K562 (cell line): ENCODE measurements around the gene PNKD. TPM values are rescaled to one million over a fixed set of nuclear protein-coding genes. Genes with fewer than 3 reads are reported as not detected.

ENCODE experiments used
- ATAC-seq: fragments of 200-7000 bp; cut with Tn5 transposase; 3 replicates; pipeline ENCODE4 v1.9.1; 2020; ENCODE audit warnings: moderate library complexity
- BruUV-seq: library from RNA; stranded (reverse); fragments of 400-500 nt; replicated peaks from 2 replicates; lab custom pipeline; 2021; lab: Mats Ljungman, UMichigan
- CTCF ChIA-PET: fragments of 300-600 bp; formaldehyde crosslinking; extraction: SDS; loops from one replicate; lab custom pipeline; 2021; ENCODE audit warnings: low intra/inter-chr PET ratio; lab: Yijun Ruan, JAX
- POLR2A ChIA-PET: fragments of 300-600, 350-650 bp; sonication (Branson Sonifier 250); formaldehyde crosslinking; extraction: SDS; loops from one replicate; lab custom pipeline; 2021; ENCODE audit warnings: antibody characterized with exemption, inconsistent platforms; lab: Yijun Ruan, JAX
- DNase-seq, 4 experiments: peaks; one replicate each; pipeline versions ENCODE4 v3.0.0 to v3.0.0-alpha.2; 2011 to 2018; ENCODE audit warnings: low spot score in 3 of 4, mixed read lengths in 3 of 4; ENCODE audit errors: extremely low read depth in 1 of 4
- FAIRE-seq: peaks from 2 replicates; lab custom pipeline; 2011; peaks lifted over from hg19 to GRCh38; lab: Jason Lieb, UNC
- H2AFZ ChIP-seq: 2 replicates; pipeline ENCODE4 v1.6.0; 2011; ENCODE audit warnings: low read depth, low read length, control low read depth, inconsistent platforms
- H3K27ac ChIP-seq: fragments of 200-600 bp; 3 replicates; pipeline ENCODE4 v1.8.0; 2011; ENCODE audit warnings: low read depth, mild to moderate bottlenecking, control low read depth, inconsistent platforms, low read length, moderate library complexity, mixed read lengths; ENCODE audit errors: extremely low read depth
- H3K27me3 ChIP-seq, 2 experiments: fragments of 300-600 bp in 1 of 2; 2 replicates in 1 of 2; 3 replicates in 1 of 2; pipeline versions ENCODE4 v1.6.0 to v1.8.0; 2011; ENCODE audit warnings: inconsistent platforms in 2 of 2, low read length in 2 of 2, mild to moderate bottlenecking in 1 of 2, mixed read lengths in 1 of 2, moderate library complexity in 1 of 2; ENCODE audit not compliant: control insufficient read depth in 2 of 2, insufficient read depth in 2 of 2
- H3K36me3 ChIP-seq: fragments of 300-600 bp; 3 replicates; pipeline ENCODE4 v1.8.0; 2011; ENCODE audit warnings: mild to moderate bottlenecking, low read length, inconsistent platforms; ENCODE audit not compliant: control insufficient read depth, insufficient read depth
- H3K4me1 ChIP-seq, 2 experiments: fragments of 200-600 bp in 1 of 2; replicated peaks in 1 of 2; 2 replicates in 1 of 2; 3 replicates in 1 of 2; pipeline versions ENCODE4 v1.5.1 to v1.8.0; 2011; ENCODE audit warnings: inconsistent platforms in 2 of 2, low read length in 2 of 2, mild to moderate bottlenecking in 1 of 2, mixed read lengths in 1 of 2, moderate library complexity in 1 of 2; ENCODE audit not compliant: control insufficient read depth in 2 of 2, insufficient read depth in 2 of 2
- H3K4me2 ChIP-seq: 2 replicates; pipeline ENCODE4 v1.6.1; 2011; ENCODE audit warnings: low read length, control low read depth, inconsistent platforms, mixed read lengths; ENCODE audit not compliant: insufficient read depth
- H3K4me3 ChIP-seq: fragments of 200-600 bp; sonication (generic), shearing (Covaris generic); 2 replicates; pipeline ENCODE4 v1.5.1; 2016; ENCODE audit warnings: control low read depth, inconsistent platforms
- H3K79me2 ChIP-seq: fragments of 200-600 bp; 3 replicates; pipeline ENCODE4 v1.8.0; 2011; ENCODE audit warnings: low read length, inconsistent platforms; ENCODE audit not compliant: control insufficient read depth, insufficient read depth
- H3K9ac ChIP-seq, 2 experiments: 2 replicates each; pipeline versions ENCODE4 v1.6.0 to v1.6.1; 2011; ENCODE audit warnings: low read depth in 2 of 2, low read length in 2 of 2, control low read depth in 1 of 2, inconsistent platforms in 1 of 2, mild to moderate bottlenecking in 1 of 2, mixed read lengths in 1 of 2; ENCODE audit not compliant: insufficient read depth in 1 of 2
- H3K9me1 ChIP-seq: one replicate; pipeline ENCODE4 v1.6.0; 2011; ENCODE audit warnings: inconsistent platforms, mild to moderate bottlenecking, low read length, moderate library complexity; ENCODE audit not compliant: control insufficient read depth, insufficient read depth
- H3K9me3 ChIP-seq: replicated peaks from 2 replicates; pipeline ENCODE4 v1.5.1; 2011; ENCODE audit warnings: low read depth, low read length, inconsistent platforms; ENCODE audit not compliant: control insufficient read depth, insufficient read depth
- H4K20me1 ChIP-seq: replicated peaks from 2 replicates; pipeline ENCODE4 v1.6.1; 2011; ENCODE audit warnings: low read length, inconsistent platforms, mixed read lengths; ENCODE audit not compliant: control insufficient read depth, insufficient read depth
- HDAC1 ChIP-seq, 2 experiments: fragments of 450-650 bp; IDR thresholded peaks; 2 replicates each; pipeline ENCODE4 v1.6.1; 2016 to 2017; ENCODE audit warnings: inconsistent platforms in 1 of 2, mild to moderate bottlenecking in 1 of 2, moderate library complexity in 1 of 2
- HNRNPLL ChIP-seq: fragments of 200-400 bp; formaldehyde crosslinking; IDR thresholded peaks from 2 replicates; pipeline ENCODE4 v1.6.1; 2017; ENCODE audit warnings: low read length, low read depth, mild to moderate bottlenecking; ENCODE audit not compliant: poor library complexity, severe bottlenecking
- MED1 ChIP-seq: sonication (generic); formaldehyde crosslinking; IDR thresholded peaks from 2 replicates; pipeline ENCODE4 v1.8.1; 2023; ENCODE audit warnings: missing genetic modification reagents, borderline replicate concordance
- PPARD ChIP-seq: fragments of 250-450 bp; sonication (Bioruptor Pico); IDR thresholded peaks from 2 replicates; pipeline ENCODE4 v1.8.0; 2022; ENCODE audit warnings: inconsistent platforms, mild to moderate bottlenecking, moderate library complexity
- RBM25 ChIP-seq: fragments of 200-400 bp; formaldehyde crosslinking; IDR thresholded peaks from 2 replicates; pipeline ENCODE4 v1.6.1; 2018; ENCODE audit warnings: low read length, low read depth, moderate library complexity; ENCODE audit not compliant: severe bottlenecking
- SIX5 ChIP-seq, 2 experiments: IDR thresholded peaks; 2 replicates each; pipeline ENCODE4 v1.6.1; 2011; ENCODE audit warnings: low read length in 2 of 2, borderline replicate concordance in 1 of 2, low read depth in 1 of 2, mild to moderate bottlenecking in 1 of 2, moderate library complexity in 1 of 2; ENCODE audit not compliant: insufficient read depth in 1 of 2
- SRF ChIP-seq, 2 experiments: fragments of 250-450, 450-650 bp in 1 of 2; sonication (Bioruptor Pico) in 1 of 2; sonication (generic) in 1 of 2; formaldehyde crosslinking; IDR thresholded peaks; 2 replicates each; pipeline versions ENCODE4 v1.5.0 to v1.5.1; 2020 to 2022; ENCODE audit warnings: mild to moderate bottlenecking in 1 of 2, missing genetic modification reagents in 1 of 2
- TAL1 ChIP-seq: fragments of 450-650 bp; IDR thresholded peaks from 2 replicates; pipeline ENCODE4 v1.6.1; 2016; ENCODE audit warnings: mild to moderate bottlenecking
- TCF7 ChIP-seq: sonication (generic); IDR thresholded peaks from 2 replicates; pipeline ENCODE4 v1.6.1; 2016; ENCODE audit warnings: antibody characterized with exemption, borderline replicate concordance
- ZNF695 ChIP-seq: fragments of 450-650 bp; formaldehyde crosslinking; IDR thresholded peaks from 2 replicates; pipeline ENCODE4 v1.4.0; 2020; ENCODE audit warnings: mild to moderate bottlenecking, moderate library complexity
- ZNF77 ChIP-seq: fragments of 250-450 bp; sonication (Bioruptor Pico); IDR thresholded peaks from 2 replicates; pipeline ENCODE4 v1.5.0; 2020
- WGBS: fragments of 100-300 bp; shearing (Covaris generic); methylation state at CpG from one replicate; pipeline ENCODE4 v1.1.6; 2016; ENCODE audit warnings: low coverage, mixed read lengths; ENCODE audit not compliant: insufficient coverage; ENCODE audit errors: missing lambda C conversion rate; 5-methylcytosine and 5-hydroxymethylcytosine counted together
- in situ Hi-C: fragments of 300-500 bp; cut with MboI; formaldehyde crosslinking; loops from 4 replicates; pipeline ENCODE4 v1.15.0; 2018; ENCODE audit warnings: inconsistent platforms, mixed read lengths
- intact Hi-C: fragments of 100-400 bp; cut with micrococcal nuclease; formaldehyde crosslinking; loops from 2 replicates; pipeline ENCODE4 v1.14.2; 2022
- polyA plus RNA-seq, 8 experiments: library from polyadenylated mRNA; depleted of rRNA in 4 of 8; stranded (reverse) in 5 of 8; unstranded in 3 of 8; fragments of >200 nt; fragmentation: Nextera tagmentation in 2 of 8; fragmentation: Illumina TruSeq in 1 of 8; extraction: Ambion mirVana in 2 of 8; extraction: Trizol in 1 of 8; gene quantifications; 2 replicates each; pipeline versions ENCODE4 v1.2.1 to v1.2.3, GENCODE V29; 2011 to 2014; ENCODE audit warnings: inconsistent platforms in 1 of 8, missing spikeins in 1 of 8
- total RNA-seq, 7 experiments: library from RNA; depleted of rRNA in 6 of 7; stranded (reverse); fragments of >200 nt in 6 of 7; fragmentation: Illumina TruSeq in 2 of 7; extraction: Trizol in 2 of 7; gene quantifications; 2 replicates each; pipeline versions ENCODE4 v1.2.1 to v1.2.3, GENCODE V29; 2011 to 2021; ENCODE audit warnings: low replicate concordance in 1 of 7
- TF ChIP-seq, protein P1 (sequence below): fragments of 250-450 bp; sonication (Bioruptor Pico); IDR thresholded peaks from 2 replicates; pipeline ENCODE4 v1.9.0; 2021; ENCODE audit warnings: mild to moderate bottlenecking, inconsistent platforms
- TF ChIP-seq, protein P2 (sequence below): fragments of 450-650 bp; formaldehyde crosslinking; IDR thresholded peaks from 2 replicates; pipeline ENCODE4 v1.4.0; 2020; ENCODE audit warnings: mild to moderate bottlenecking, moderate library complexity
- TF ChIP-seq, protein P3 (sequence below): fragments of 250-450 bp; sonication (Bioruptor Pico); IDR thresholded peaks from 2 replicates; pipeline ENCODE4 v1.5.0; 2020; ENCODE audit warnings: mild to moderate bottlenecking
- TF ChIP-seq, protein P4 (sequence below): sonication (generic); formaldehyde crosslinking; IDR thresholded peaks from 2 replicates; pipeline ENCODE4 v1.8.1; 2023; ENCODE audit warnings: mild to moderate bottlenecking, missing genetic modification reagents

Gene PNKD
- total and polyA plus RNA-seq, 9 of the 15 experiments (the other 6 are each of a cell fraction or from before 2014, with no cell fraction given): 26.0 to 105 (median 60.1) TPM

DNA sequence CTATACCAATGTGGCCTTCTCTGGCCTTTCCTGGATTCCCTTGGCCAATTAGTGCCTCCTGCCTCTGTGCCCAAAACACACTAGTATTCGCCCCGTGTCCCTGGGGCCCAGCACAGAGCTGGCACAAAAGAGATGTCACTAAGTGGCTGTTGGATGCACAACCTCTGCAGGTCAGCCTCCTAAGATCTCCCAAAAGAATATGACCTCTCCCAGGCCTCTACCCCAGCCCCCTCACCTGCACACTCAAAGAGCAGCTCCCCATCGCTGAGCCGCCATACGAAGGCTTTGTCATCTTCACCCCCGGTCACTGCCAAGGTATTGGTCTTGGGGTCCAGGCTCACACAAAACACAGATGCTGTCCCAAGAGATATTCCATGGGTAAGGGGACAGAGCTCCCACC, 3.1 kb upstream of the PNKD start:
- Histone ChIP-seq H4K20me1 (0 out of 2 replicates have a peak, but pooled peaks cover 3% of the 10 kb centered on the region), H3K4me3 (no peak overlapping the region), H3K4me1 (peaks cover 4 to 29% of the 10 kb centered on the region in 2 experiments; a peak in 3 of 5 replicates), H3K4me2 (no peak overlapping the region), H3K36me3 (peaks cover 41% of the 10 kb centered on the region; the same call in 2 of the 3 replicates), H3K9me3 (no peaks in the 10 kb centered on the region), H3K79me2 (peaks cover 25% of the 10 kb centered on the region), H3K9me1 (no peaks in the 10 kb centered on the region)
- ATAC-seq: no peak
- ChIA-PET CTCF (no interaction called here), POLR2A (interaction anchor here (0.6 kb wide), 1 partner anchor 22 kb away, joined by 3 read pairs; no protein-coding TSS in a partner anchor)
- WGBS: 98% methylated on average over 6 of the region's 6 CpGs
- no peak for DNase-seq
- TF ChIP-seq, protein P1, sequence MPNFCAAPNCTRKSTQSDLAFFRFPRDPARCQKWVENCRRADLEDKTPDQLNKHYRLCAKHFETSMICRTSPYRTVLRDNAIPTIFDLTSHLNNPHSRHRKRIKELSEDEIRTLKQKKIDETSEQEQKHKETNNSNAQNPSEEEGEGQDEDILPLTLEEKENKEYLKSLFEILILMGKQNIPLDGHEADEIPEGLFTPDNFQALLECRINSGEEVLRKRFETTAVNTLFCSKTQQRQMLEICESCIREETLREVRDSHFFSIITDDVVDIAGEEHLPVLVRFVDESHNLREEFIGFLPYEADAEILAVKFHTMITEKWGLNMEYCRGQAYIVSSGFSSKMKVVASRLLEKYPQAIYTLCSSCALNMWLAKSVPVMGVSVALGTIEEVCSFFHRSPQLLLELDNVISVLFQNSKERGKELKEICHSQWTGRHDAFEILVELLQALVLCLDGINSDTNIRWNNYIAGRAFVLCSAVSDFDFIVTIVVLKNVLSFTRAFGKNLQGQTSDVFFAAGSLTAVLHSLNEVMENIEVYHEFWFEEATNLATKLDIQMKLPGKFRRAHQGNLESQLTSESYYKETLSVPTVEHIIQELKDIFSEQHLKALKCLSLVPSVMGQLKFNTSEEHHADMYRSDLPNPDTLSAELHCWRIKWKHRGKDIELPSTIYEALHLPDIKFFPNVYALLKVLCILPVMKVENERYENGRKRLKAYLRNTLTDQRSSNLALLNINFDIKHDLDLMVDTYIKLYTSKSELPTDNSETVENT (CRISPR knock-in tag): no peak
- TF ChIP-seq, protein P2, sequence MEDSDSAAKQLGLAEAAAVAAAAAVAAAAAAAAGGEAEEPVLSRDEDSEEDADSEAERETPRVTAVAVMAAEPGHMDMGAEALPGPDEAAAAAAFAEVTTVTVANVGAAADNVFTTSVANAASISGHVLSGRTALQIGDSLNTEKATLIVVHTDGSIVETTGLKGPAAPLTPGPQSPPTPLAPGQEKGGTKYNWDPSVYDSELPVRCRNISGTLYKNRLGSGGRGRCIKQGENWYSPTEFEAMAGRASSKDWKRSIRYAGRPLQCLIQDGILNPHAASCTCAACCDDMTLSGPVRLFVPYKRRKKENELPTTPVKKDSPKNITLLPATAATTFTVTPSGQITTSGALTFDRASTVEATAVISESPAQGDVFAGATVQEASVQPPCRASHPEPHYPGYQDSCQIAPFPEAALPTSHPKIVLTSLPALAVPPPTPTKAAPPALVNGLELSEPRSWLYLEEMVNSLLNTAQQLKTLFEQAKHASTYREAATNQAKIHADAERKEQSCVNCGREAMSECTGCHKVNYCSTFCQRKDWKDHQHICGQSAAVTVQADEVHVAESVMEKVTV (CRISPR knock-in tag): no peak
- TF ChIP-seq TCF7: no peak
- no peak for TF ChIP-seq HNRNPLL
- TF ChIP-seq SIX5 (IDR thresholded peaks at IDR 0.05; ENCODE audit: borderline replicate concordance in 1 of 2, insufficient read depth in 1 of 2, low read depth in 1 of 2, low read length in 2 of 2): no peak
- TF ChIP-seq MED1 (CRISPR knock-in tag): no peak
- no peak for TF ChIP-seq SRF (CRISPR knock-in tag; IDR thresholded peaks at IDR 0.05)
- TF ChIP-seq ZNF695 (CRISPR knock-in tag): no peak
- TF ChIP-seq HDAC1 (IDR thresholded peaks at IDR 0.05): no peak
- TF ChIP-seq ZNF77 (CRISPR knock-in tag): no peak
- no peak for TF ChIP-seq RBM25
- TF ChIP-seq, protein P3, sequence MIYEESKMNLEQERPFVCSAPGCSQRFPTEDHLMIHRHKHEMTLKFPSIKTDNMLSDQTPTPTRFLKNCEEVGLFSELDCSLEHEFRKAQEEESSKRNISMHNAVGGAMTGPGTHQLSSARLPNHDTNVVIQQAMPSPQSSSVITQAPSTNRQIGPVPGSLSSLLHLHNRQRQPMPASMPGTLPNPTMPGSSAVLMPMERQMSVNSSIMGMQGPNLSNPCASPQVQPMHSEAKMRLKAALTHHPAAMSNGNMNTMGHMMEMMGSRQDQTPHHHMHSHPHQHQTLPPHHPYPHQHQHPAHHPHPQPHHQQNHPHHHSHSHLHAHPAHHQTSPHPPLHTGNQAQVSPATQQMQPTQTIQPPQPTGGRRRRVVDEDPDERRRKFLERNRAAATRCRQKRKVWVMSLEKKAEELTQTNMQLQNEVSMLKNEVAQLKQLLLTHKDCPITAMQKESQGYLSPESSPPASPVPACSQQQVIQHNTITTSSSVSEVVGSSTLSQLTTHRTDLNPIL (CRISPR knock-in tag): no peak
- TF ChIP-seq, protein P4, sequence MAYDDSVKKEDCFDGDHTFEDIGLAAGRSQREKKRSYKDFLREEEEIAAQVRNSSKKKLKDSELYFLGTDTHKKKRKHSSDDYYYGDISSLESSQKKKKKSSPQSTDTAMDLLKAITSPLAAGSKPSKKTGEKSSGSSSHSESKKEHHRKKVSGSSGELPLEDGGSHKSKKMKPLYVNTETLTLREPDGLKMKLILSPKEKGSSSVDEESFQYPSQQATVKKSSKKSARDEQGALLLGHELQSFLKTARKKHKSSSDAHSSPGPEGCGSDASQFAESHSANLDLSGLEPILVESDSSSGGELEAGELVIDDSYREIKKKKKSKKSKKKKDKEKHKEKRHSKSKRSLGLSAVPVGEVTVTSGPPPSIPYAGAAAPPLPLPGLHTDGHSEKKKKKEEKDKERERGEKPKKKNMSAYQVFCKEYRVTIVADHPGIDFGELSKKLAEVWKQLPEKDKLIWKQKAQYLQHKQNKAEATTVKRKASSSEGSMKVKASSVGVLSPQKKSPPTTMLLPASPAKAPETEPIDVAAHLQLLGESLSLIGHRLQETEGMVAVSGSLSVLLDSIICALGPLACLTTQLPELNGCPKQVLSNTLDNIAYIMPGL (CRISPR knock-in tag): no peak
- TF ChIP-seq TAL1: no peak
- no peak for TF ChIP-seq PPARD (CRISPR knock-in tag)
- TF ChIP-seq, all 486 proteins: peak for 0
- Histone ChIP-seq H3K9ac (peak overlapping the region in 1 of 2 experiments; percentile 35; a peak in 1 of 4 replicates), H2AFZ (no peak overlapping the region), H3K27me3 (no peaks in the 10 kb centered on the region), H3K27ac (no peak overlapping the region)
- in situ Hi-C loops (no loop called here), intact Hi-C loops (no loop called here)
- FAIRE-seq: no peak
- BruUV-seq: no TSS peak
